ENCODE data around the gene ZNF700.

GRCh38 chr19:11964496-11964857 is 39.6 kb downstream of the ZNF700 start:
- TF ChIP-seq CTCF (IDR thresholded peaks at IDR 0.05) = peak in 2 of 5 experiments; percentile 16 to 26
- no peak for TF ChIP-seq POLR2A (IDR thresholded peaks at IDR 0.05)

Measured in tibial nerve (tissue), 3 donors.